SK-N-SH (cell line): ENCODE measurements around the gene SH3GL2. TPM values are rescaled to one million over a fixed set of nuclear protein-coding genes. Genes with fewer than 3 reads are reported as not detected.

Source experiments
- CTCF ChIA-PET: fragments of 300-600, 350-600 bp; formaldehyde crosslinking; extraction: SDS; loops from one replicate; lab custom pipeline; 2021; lab: Yijun Ruan, JAX
- POLR2A ChIA-PET: fragments of 350-600 bp; sonication (Branson Sonifier 250); formaldehyde crosslinking; extraction: SDS; loops from one replicate; lab custom pipeline; 2020; ENCODE audit warnings: antibody characterized with exemption, inconsistent platforms; lab: Yijun Ruan, JAX
- DNase-seq: peaks from one replicate; pipeline ENCODE4 v3.0.0; 2012
- H2AFZ ChIP-seq: fragments of 200-600 bp; sonication (generic); 2 replicates; pipeline ENCODE4 v1.8.1; 2016; ENCODE audit warnings: antibody characterized with exemption, mild to moderate bottlenecking, low read depth
- H3F3A ChIP-seq: fragments of 200-600 bp; sonication (generic); replicated peaks from 2 replicates; pipeline ENCODE3; 2016; ENCODE audit warnings: antibody characterized with exemption, mild to moderate bottlenecking; ENCODE audit not compliant: insufficient read depth
- H3K27ac ChIP-seq, 2 experiments: fragments of 200-500 bp in 1 of 2; fragments of 200-600 bp in 1 of 2; sonication (Bioruptor generic) in 1 of 2; sonication (generic), shearing (Covaris generic) in 1 of 2; 2 replicates each; pipeline versions ENCODE4 v1.5.1 to v1.6.1; 2014 to 2016; ENCODE audit warnings: low read depth in 2 of 2, inconsistent platforms in 1 of 2, low read length in 1 of 2, mild to moderate bottlenecking in 1 of 2, mixed read lengths in 1 of 2
- H3K27me3 ChIP-seq: fragments of 200-600 bp; sonication (generic), shearing (Covaris generic); 2 replicates; pipeline ENCODE4 v1.6.1; 2016; ENCODE audit warnings: mixed run types; ENCODE audit not compliant: insufficient read depth
- H3K36me3 ChIP-seq, 2 experiments: fragments of 200-500 bp in 1 of 2; fragments of 200-600 bp in 1 of 2; sonication (Bioruptor generic) in 1 of 2; sonication (generic) in 1 of 2; replicated peaks in 1 of 2; 2 replicates each; pipeline versions ENCODE3 to v1.5.1; 2014 to 2016; ENCODE audit warnings: low read length in 1 of 2, mild to moderate bottlenecking in 1 of 2; ENCODE audit not compliant: insufficient read depth in 2 of 2, control insufficient read depth in 1 of 2
- H3K4me1 ChIP-seq, 2 experiments: fragments of 200-500 bp in 1 of 2; fragments of 200-600 bp in 1 of 2; sonication (Bioruptor generic) in 1 of 2; sonication (generic), shearing (Covaris generic) in 1 of 2; 2 replicates each; pipeline versions ENCODE4 v1.5.1 to v1.6.1; 2014 to 2016; ENCODE audit warnings: low read depth in 1 of 2, low read length in 1 of 2, mixed run types in 1 of 2; ENCODE audit not compliant: insufficient read depth in 2 of 2, control insufficient read depth in 1 of 2
- H3K4me2 ChIP-seq: fragments of 200-600 bp; sonication (generic), shearing (Covaris generic); 2 replicates; pipeline ENCODE4 v1.6.1; 2017; ENCODE audit warnings: mixed run types
- H3K4me3 ChIP-seq, 2 experiments: fragments of 200-500 bp in 1 of 2; fragments of 200-600 bp in 1 of 2; sonication (Bioruptor generic) in 1 of 2; sonication (generic), shearing (Covaris generic) in 1 of 2; 2 replicates each; pipeline versions ENCODE4 v1.5.1 to v1.8.1; 2014 to 2016; ENCODE audit warnings: low read depth in 2 of 2, inconsistent platforms in 1 of 2, low read length in 1 of 2, mild to moderate bottlenecking in 1 of 2, mixed read lengths in 1 of 2, moderate library complexity in 1 of 2
- H3K79me2 ChIP-seq: fragments of 200-600 bp; sonication (generic); 2 replicates; pipeline ENCODE4 v1.8.1; 2017; ENCODE audit warnings: mild to moderate bottlenecking; ENCODE audit not compliant: insufficient read depth
- H3K9ac ChIP-seq: fragments of 200-600 bp; sonication (generic); 2 replicates; pipeline ENCODE4 v1.6.1; 2017; ENCODE audit warnings: mixed run types
- H3K9me2 ChIP-seq: fragments of 200-600 bp; sonication (generic); 2 replicates; pipeline ENCODE4 v1.6.1; 2017; ENCODE audit warnings: mixed run types
- H3K9me3 ChIP-seq: fragments of 200-600 bp; sonication (generic); 2 replicates; pipeline ENCODE4 v1.6.1; 2017; ENCODE audit warnings: mixed run types, mild to moderate bottlenecking, moderate library complexity
- H4K20me1 ChIP-seq: fragments of 200-600 bp; sonication (generic); 2 replicates; pipeline ENCODE4 v1.6.1; 2017; ENCODE audit warnings: mild to moderate bottlenecking, mixed run types; ENCODE audit not compliant: insufficient read depth
- CTCF ChIP-seq: fragments of 200-600 bp; sonication (generic); IDR thresholded peaks from 2 replicates; pipeline ENCODE4 v1.6.1; 2017; ENCODE audit warnings: antibody characterized with exemption, mild to moderate bottlenecking, moderate library complexity
- ELF1 ChIP-seq: IDR thresholded peaks from 2 replicates; pipeline ENCODE4 v1.4.0; 2012
- EZH2phosphoT487 ChIP-seq: fragments of 200-600 bp; sonication (generic); IDR thresholded peaks from 2 replicates; pipeline ENCODE4 v1.6.1; 2017; ENCODE audit warnings: low read depth, mixed run types, mild to moderate bottlenecking, antibody characterized with exemption, moderate library complexity, borderline replicate concordance
- FOXJ3 ChIP-seq: sonication (generic); formaldehyde crosslinking; IDR thresholded peaks from 2 replicates; pipeline ENCODE4 v1.5.1; 2020; ENCODE audit warnings: mild to moderate bottlenecking, missing genetic modification reagents
- GATA2 ChIP-seq: sonication (generic); formaldehyde crosslinking; IDR thresholded peaks from 2 replicates; pipeline ENCODE4 v1.5.0; 2020; ENCODE audit warnings: mild to moderate bottlenecking, missing genetic modification reagents
- IRF3 ChIP-seq: fragments of 150-350 bp; IDR thresholded peaks from 2 replicates; pipeline ENCODE4 v1.6.1; 2016; ENCODE audit warnings: mild to moderate bottlenecking, low read depth, low read length
- MEF2A ChIP-seq: IDR thresholded peaks from 2 replicates; pipeline ENCODE4 v1.4.0; 2012; ENCODE audit warnings: low read depth, borderline replicate concordance
- MXI1 ChIP-seq: IDR thresholded peaks from 2 replicates; pipeline ENCODE4 v1.6.1; 2012; ENCODE audit warnings: mild to moderate bottlenecking, low read depth, low read length, improper control_type of control experiment
- PBX3 ChIP-seq: IDR thresholded peaks from 2 replicates; pipeline ENCODE4; 2012
- POLR2AphosphoS5 ChIP-seq: IDR thresholded peaks from 2 replicates; pipeline ENCODE4 v1.6.1; 2012; ENCODE audit warnings: low read depth, low read length
- RAD21 ChIP-seq: IDR thresholded peaks from 2 replicates; pipeline ENCODE4 v1.6.1; 2012; ENCODE audit warnings: mild to moderate bottlenecking, low read length
- REST ChIP-seq: IDR thresholded peaks from 2 replicates; pipeline ENCODE4 v1.6.1; 2012; ENCODE audit warnings: mild to moderate bottlenecking, low read depth, low read length, moderate library complexity
- RFX5 ChIP-seq: IDR thresholded peaks from 2 replicates; pipeline ENCODE4 v1.6.1; 2012; ENCODE audit warnings: mild to moderate bottlenecking, improper control_type of control experiment, low read length
- SMC3 ChIP-seq: IDR thresholded peaks from 2 replicates; pipeline ENCODE4 v1.6.1; 2012; ENCODE audit warnings: low read depth, low read length, improper control_type of control experiment
- TCF12 ChIP-seq: IDR thresholded peaks from 2 replicates; pipeline ENCODE4 v1.4.0; 2012
- TEAD4 ChIP-seq: IDR thresholded peaks from 2 replicates; pipeline ENCODE4 v1.4.0; 2012; ENCODE audit warnings: mild to moderate bottlenecking, borderline replicate concordance; ENCODE audit not compliant: insufficient read depth
- USF1 ChIP-seq: IDR thresholded peaks from 2 replicates; pipeline ENCODE4 v1.4.0; 2012; ENCODE audit warnings: low read depth, borderline replicate concordance
- USF2 ChIP-seq: fragments of 150-350 bp; IDR thresholded peaks from 2 replicates; pipeline ENCODE4 v1.6.1; 2017; ENCODE audit warnings: antibody characterized with exemption, low read length, low read depth, borderline replicate concordance
- WGBS: methylation state at CpG from one replicate; pipeline ENCODE4 v1.1.6; 2017; ENCODE audit warnings: low lambda C conversion rate; 5-methylcytosine and 5-hydroxymethylcytosine counted together
- polyA plus RNA-seq, 3 experiments: library from polyadenylated mRNA; depleted of rRNA; stranded (reverse); fragments of >200 nt; gene quantifications; 2 replicates each; pipeline ENCODE4 v1.2.3, GENCODE V29; 2012

SH3GL2 gene
- polyA plus RNA-seq, 1 of the 3 experiments (the other 2 are of a cell fraction) = 0.05 TPM

- TF ChIP-seq REST = no peak
Observed at GRCh38 chr9:17735859-17736258, 157.0 kb downstream of the SH3GL2 start (continued).

- WGBS = 0% methylated on average over 2 of the region's 2 CpGs
Observed at GRCh38 chr9:17739022-17739421, 160.2 kb downstream of the SH3GL2 start.

More at GRCh38 chr9:17739022-17739421, 160.2 kb downstream of the SH3GL2 start:
- no peaks in the 10 kb centered on the region for H4K20me1 ChIP-seq
- H3K9ac ChIP-seq = no peak overlapping the region
- POLR2A ChIA-PET = no interaction called here
- no peaks in the 10 kb centered on the region for H3K79me2 ChIP-seq
- no peaks in the 10 kb centered on the region for H3K9me3 ChIP-seq
- H3K36me3 ChIP-seq = no peaks in the 10 kb centered on the region
- H3F3A ChIP-seq = no peaks in the 10 kb centered on the region
- no peak for DNase-seq
- TF ChIP-seq USF2 = no peak
- TF ChIP-seq MEF2A = no peak
- TF ChIP-seq EZH2phosphoT487 = no peak
- TF ChIP-seq USF1 = no peak
- TF ChIP-seq MXI1 = no peak
- no peak for TF ChIP-seq GATA2
- TF ChIP-seq RAD21 = no peak
- TF ChIP-seq FOXJ3 = no peak
- TF ChIP-seq TEAD4 = no peak
- TF ChIP-seq TCF12 = no peak
- no peak for TF ChIP-seq ELF1
- no peak for TF ChIP-seq PBX3
- no peak for TF ChIP-seq RFX5
- no peak for TF ChIP-seq CTCF
- no peak for TF ChIP-seq SMC3
- no peak for TF ChIP-seq POLR2AphosphoS5
- no peak for TF ChIP-seq IRF3
- no peak overlapping the region for H3K4me2 ChIP-seq
- H3K4me3 ChIP-seq = no peak overlapping the region
- H2AFZ ChIP-seq = no peak overlapping the region
- H3K9me2 ChIP-seq = no peaks in the 10 kb centered on the region
- no peak overlapping the region for H3K27ac ChIP-seq
- no peaks in the 10 kb centered on the region for H3K27me3 ChIP-seq
- H3K4me1 ChIP-seq = no peaks in the 10 kb centered on the region
- CTCF ChIA-PET = no interaction called here
